HG03103 (cell line): Measurements from ENCODE around the gene MRPS27.

Experiments used
- ATAC-seq: cut with Tn5 transposase; IDR thresholded peaks from one replicate; pipeline ENCODE4 v1.9.1; 2021; ENCODE audit warnings: low read depth; ENCODE audit not compliant: unreplicated experiment

The MRPS27 gene

DNA sequence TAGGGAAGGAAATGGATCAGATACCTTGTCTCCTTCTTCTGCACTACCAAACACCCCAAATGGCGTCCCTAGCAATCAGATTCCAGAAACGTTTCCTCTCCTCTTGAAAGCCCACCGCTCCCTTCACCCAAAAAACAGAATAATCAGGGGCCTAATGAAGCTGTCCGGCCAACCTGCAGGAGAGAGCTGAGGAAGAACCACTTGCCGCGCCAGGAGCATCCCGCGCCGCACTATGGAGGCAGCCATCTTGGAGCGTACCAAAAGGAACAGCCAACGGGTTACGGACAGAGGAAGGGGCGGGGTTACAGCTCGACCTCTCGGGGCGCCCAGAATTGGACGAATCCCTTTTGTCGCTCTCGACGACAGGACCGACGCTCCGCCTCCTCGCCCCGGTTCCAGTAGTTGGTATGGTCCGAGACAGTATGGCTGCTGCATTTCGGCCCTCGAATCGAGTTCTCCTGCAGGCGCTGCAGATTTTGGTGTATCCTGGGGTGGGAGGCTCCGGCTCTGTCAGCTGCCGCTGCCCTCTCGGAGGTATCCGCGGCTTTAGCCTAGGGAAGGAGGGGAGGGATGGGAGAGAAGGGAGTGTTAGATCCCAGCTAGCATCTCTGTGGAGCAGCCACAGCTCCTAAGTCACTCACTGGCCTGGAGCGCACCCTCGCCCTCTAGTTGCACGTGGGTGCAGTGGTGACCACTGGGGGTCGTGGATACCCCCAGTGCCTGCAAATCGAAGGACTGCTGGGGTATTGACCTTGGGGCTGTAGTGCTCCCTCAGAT is at the start of gene MRPS27, which contains the start of gene PTCD2:
Gene MRPS27 (minus strand): TSS at position 265 of the 777 bp plus-strand sequence. CDS start 19 bp downstream, at position 246.
Gene PTCD2 (plus strand): TSS at position 398 of the 777 bp plus-strand sequence. CDS start 10 bp downstream, at position 408.
- ATAC-seq = peak; percentile 99

GRCh38 chr5:72369711-72370110 is 49.7 kb upstream of the MRPS27 start:
- ATAC-seq = no peak

DNA sequence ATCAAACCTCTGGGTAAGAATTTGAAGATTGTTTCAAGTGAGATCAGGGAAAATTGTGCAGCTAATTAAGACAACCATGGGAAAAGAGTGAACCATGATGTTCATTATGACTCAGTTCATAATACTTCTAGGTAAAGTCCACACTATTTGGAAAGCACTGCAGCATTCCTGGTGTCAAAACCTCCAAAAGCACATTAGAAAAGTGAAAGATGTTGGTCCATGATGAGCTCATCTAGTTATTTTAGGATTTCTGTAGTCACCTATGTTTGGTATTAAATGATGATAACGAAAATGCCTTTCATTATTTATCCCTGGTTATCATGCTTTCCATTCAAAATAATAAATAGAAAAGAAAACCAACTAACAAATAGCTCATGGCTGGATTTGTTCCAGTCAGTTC is 49.3 kb upstream of the MRPS27 start:
- ATAC-seq = no peak

- ATAC-seq = no peak
These were observed 48.2 kb upstream of the MRPS27 start for GRCh38 chr5:72368271-72368670.

DNA sequence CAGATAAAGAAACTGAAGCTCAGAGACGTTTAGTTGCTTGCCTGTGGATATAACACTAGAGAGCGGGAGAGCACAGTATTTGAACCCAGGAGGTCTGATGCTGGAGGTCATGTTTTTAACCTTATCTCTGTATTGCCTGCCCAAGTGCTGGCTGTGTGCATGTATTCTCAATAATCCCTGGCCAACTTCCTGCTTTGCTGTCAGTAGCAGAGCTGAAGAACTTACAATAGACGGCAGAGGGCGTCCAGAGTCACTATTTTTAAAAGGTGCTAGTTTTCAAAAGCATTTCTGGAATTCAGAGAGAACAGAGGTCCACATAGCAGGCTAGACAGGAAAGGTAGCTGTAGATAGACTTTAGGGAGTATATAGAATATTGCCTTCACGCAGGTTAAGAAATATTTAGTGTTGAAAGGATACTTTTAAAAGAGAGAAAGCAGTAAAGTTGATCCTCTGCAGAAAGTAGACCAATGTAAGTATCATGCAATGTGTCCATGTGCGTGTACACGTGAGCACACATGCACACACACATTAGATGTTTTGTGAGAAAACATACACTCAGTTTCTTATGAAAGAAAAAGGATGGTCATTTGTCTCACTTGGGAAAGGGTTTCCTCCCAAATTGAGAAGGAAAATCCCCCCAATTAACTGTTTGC is 46.4 kb upstream of the MRPS27 start:
- peak; percentile 68 for ATAC-seq

- ATAC-seq = no peak
These were observed 44.9 kb upstream of the MRPS27 start for GRCh38 chr5:72364951-72365350.

DNA sequence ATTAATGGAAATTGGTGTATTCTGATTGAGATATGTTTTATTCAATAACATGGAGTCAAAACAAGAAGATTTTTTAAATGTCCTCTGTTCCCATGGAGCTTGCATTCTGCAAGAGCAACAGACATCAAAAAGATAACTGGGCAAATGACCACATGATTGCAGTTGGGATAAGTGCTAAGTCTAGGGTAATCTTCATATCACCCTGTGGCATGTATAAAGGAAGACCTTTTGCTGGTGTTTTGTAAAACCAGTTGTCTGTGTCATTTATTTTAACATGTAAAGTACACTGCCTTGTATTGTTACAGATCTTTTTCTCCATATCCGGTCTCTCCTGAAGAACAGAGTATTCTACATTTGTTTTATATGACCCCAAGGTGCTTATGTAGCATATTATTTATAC is 44.1 kb upstream of the MRPS27 start:
- ATAC-seq = no peak

DNA sequence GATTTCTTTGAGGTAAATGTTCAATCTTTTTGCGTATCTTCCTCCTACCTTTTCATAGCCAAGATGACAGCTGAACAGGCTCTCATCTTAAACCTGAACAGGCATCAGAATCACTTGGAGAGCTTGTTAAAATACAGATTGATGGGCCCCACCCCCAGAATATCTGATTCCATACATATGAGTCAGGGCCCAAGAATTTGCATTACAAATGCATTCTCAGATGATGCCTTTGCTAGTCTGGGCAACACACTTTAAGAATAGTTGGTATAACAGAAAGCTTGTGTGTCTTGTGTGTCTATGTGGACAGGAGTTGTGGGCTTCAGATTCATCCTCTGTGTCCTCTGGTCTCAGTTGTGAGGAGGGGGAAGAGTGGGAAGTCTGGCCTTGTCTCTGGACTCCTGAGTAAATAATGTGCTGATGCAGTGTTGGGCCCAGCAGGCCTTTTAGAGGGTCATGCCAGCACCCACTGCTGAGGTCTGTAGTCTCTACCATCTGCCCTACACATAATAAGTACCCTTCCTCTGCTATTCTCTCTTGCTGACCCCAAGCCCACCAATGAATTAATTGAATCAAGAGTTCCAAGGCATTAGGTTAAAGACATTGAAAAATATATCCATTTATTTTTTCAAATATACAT is 43.2 kb upstream of the MRPS27 start:
- no peak for ATAC-seq

DNA sequence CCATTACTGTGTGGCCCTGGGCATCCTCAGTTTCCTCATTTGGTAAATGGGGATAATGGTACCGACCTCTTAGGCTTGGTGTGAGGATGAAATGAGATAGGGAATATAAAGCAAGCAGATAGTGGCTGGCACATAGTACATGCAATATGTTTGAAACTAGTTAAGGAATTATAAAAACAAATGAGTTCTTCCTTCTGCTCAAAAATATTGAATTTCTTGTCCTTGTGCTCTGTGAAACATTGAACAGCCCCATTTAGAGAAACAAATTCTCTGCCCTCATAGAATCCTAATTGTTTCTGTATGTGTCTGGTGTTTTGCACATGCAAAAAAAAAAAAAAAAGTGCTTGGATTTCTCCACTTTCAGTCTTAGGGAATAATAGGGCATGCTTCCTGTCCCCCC is 39.8 kb upstream of the MRPS27 start:
- no peak for ATAC-seq

DNA sequence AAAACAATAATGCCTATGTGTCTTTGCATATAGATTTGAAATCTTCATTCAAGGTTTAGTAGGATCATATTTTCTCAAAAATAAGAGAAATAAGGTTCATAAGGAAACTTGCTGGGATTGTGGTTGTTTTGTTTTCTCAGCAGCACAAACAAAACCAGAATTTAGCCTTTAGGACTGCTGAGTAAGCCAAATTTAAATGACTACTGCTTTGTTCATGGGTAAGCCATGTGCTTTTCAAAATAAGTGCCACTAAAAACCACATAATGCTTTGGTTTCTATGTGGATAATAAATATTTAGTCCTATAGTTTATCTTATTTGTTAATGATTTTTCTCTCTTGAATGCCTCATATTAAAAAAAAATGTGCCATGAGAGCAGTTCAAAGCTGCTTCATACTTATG is 38.9 kb upstream of the MRPS27 start:
- no peak for ATAC-seq

DNA sequence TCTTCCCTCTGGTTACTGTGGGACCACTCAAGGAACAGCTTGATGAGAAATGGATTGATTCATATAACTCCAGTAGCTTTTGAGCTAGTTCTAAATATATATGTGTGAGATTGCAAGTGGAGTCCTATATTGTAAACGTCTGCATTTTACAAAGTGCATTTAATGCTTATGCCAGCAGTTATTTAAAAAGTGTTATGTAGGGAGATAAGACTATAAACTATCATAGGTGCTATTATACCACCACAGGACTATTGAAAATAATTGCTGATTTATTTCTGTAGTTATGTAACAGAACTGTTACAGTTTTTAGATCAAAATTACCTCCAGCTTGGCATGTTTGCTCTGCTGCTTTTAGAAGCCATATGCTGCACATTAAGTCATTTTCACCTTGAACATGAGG is 36.3 kb upstream of the MRPS27 start:
- ATAC-seq = no peak

DNA sequence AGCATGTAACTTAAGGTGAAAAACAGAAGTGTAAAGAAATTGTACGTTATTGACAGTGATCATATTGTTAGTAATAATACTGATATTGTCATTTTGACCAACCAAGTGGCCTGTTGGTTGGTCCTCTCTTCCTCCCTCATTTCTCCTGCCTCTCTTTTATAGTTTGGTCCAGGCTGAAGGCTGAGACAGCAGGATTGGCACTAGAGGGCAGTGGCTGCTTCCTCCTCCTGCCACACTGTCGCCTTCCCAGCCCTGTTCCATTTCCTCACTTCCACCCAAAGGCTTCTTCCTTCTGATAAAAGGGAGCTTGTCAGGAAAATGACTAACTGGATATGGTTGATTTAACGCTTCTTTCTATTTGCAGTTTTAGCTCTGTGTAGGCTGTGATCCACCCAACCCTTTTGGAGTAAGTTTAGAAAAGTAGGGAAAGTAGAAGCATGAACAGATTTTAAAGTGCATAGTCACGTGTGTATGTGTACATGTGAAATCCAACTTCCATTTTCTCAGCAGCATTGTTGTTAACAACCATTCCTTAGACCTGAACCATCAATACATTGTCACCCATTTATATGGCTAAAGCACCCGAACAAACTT is 35.8 kb upstream of the MRPS27 start:
- ATAC-seq = no peak

GRCh38 chr5:72353046-72353445 is 33.0 kb upstream of the MRPS27 start:
- no peak for ATAC-seq

DNA sequence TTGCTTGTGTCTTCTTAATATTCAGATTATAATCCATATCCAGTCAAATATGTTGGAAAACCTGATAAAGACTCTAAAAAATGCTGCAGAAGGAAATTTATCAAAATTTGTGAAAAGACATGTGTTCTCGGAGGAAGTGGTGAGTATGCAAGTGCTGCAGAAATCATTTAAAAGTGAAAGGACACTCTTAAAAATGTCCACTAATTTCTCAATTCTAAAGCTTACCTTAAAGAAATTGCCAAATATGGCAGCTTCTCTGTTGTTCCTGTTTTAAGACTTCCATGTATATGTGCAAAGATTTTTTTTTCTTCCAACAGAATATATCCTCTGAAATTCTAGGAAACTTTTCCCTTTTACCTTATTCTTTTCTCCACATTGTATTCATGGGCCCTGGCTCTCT is 32.6 kb upstream of the MRPS27 start:
- ATAC-seq = no peak

- no peak for ATAC-seq
These were observed 31.3 kb upstream of the MRPS27 start for GRCh38 chr5:72351376-72351775.

DNA sequence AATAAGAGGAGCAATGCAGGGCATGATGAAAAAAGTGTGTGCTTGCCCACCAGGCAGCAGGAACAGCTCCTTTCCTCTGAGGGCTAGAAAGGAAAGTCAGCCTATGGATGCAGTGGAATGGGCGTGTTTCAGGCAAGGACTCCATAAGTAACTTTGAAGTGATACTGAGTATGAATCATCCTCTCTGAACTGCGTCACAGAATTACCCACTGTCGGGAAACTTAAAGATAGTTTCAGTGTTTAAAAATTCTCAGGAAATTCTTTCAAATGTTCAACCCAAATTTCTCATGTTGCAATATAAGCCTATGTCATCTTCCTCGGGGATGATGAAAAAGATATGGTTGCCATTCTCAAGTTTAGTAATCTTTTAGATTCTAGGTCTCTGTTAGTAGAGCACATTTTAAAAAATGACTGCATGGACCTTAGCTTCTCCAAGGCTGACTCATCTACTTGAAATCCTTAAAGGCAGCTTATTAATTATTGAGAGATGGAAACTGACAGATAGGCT is 27.8 kb upstream of the MRPS27 start:
- no peak for ATAC-seq

DNA sequence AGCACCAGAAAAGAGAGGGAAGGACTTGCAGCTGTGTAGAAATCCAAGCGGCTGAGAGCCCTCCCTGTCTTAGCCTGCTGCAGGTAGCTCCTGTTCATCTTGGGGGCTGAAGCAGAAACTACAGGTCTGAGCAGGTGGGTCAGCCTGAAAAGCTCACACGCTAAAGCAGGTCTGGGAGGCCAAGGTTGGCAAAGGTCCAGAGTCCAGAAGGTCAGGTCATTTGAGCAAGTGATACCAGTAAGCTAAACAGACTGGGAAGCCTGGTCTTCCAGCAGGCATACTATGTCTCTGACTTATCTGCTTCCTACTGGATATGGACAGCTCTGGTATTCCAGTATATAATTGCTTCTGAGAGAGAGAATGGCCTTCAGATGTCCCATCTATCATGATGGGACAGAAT is 26.4 kb upstream of the MRPS27 start:
- no peak for ATAC-seq

DNA sequence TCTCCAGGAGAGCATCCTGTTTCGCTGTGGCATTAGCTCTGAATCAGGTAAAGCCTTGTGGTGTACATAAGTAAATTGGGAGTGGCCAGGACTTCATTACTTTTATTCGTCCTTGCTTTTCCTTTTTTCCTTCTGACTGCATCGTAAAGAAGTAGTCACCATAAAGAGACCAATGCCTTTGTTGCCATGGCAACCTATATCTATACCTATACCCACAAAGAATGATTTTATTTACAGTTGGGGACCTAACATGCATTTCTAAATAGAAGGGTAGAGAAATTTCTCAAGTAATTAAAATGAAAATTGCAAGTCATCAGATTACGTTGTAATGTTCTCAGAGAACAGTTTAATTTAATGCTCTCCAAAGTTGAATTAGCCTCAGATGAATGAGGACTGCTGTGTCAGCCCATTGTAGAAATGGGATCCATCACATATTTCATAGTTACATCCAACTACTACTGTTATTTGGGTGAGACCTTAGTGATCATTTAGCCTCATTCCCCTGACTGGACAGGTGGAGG is 18.7 kb upstream of the MRPS27 start:
- ATAC-seq = no peak

DNA sequence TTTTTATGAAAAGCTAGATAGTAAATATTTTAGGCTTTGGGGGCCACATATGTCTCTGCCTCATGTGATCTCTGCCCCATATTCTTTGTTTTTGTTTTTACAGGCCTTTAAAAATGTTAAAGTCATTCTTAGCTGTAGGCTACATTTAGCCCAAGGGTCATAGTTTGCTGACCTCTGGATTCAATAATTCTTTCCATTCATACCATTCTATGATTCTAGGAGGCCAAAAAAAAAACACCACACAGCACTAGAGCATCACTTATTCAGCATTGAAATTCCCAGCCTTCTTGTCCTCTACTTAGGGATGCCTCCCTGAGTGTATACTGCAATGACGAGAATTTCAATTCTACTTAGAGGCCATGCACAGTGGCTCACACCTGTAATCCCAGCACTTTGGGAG is 17.1 kb upstream of the MRPS27 start:
- no peak for ATAC-seq

DNA sequence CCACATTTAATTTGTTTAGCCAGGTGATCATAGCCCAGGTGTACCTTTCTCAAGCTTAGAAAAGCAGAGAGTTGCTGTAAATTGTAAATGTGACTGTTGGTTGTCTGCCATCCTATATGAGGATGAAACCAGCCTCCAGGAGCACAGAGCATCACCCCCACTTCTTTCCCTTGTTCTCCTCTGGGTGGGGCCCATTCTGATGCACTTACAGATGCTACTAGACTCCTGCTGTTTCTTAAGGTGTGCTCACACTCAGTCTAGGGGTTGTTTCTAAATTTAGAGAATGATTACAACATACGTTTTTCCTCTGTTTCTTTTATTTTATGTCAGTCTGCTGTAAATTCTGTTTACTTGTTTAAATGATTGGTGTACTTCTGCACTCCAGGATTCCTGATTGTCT is 10.7 kb upstream of the MRPS27 start:
- ATAC-seq = no peak

DNA sequence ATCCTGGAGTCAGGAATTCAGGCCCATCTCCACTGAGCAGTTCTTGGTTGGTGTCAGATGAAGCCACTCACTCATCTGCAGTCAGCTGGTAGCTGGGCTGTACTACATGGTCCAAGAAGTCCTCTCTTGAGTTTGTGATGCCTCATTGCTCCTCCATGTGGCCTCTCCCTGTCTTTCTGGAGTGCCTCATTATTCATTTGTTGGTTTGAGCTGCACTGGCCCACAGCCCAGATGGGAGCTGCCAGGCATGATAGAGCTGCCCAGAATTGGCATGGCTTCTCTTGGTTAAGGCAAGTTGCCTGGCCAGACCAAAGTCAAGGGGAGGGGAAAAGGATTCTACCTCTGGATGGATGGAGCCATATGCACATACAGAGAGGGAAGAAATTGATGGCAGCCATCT is 8.1 kb upstream of the MRPS27 start:
- ATAC-seq = no peak
